GM21619 (cell line): ENCODE data around the gene HOXA4.

Experiments used
- ATAC-seq: cut with Tn5 transposase; IDR thresholded peaks from one replicate; pipeline ENCODE4 v1.9.1; 2021; ENCODE audit not compliant: unreplicated experiment

The HOXA4 gene

GRCh38 chr7:27147199-27148030 lies 16.9 kb upstream of the HOXA4 start, which contains the start of gene HOXA6:
TSS of gene HOXA6 (minus strand) at chr7:27147774. CDS start at chr7:27147749, 25 bp downstream.
- ATAC-seq: no peak

- no peak for ATAC-seq
These were observed 16.1 kb upstream of the HOXA4 start for GRCh38 chr7:27146491-27147198.

GRCh38 chr7:27145914-27146412 lies 15.4 kb upstream of the HOXA4 start:
- ATAC-seq: no peak

GRCh38 chr7:27145165-27145913 lies 14.8 kb upstream of the HOXA4 start:
- ATAC-seq: no peak

- no peak for ATAC-seq
These were observed 14.2 kb upstream of the HOXA4 start for GRCh38 chr7:27144781-27145164.

- no peak for ATAC-seq
These were observed 13.6 kb upstream of the HOXA4 start for GRCh38 chr7:27143950-27144780.

GRCh38 chr7:27143023-27143949 lies 12.7 kb upstream of the HOXA4 start, which contains the start of gene HOXA5:
TSS of gene HOXA5 (minus strand) at chr7:27143681. CDS start at chr7:27143607, 74 bp downstream.
- ATAC-seq: no peak

- no peak for ATAC-seq
These were observed 12.0 kb upstream of the HOXA4 start for GRCh38 chr7:27142580-27143022.

- no peak for ATAC-seq
These were observed 11.5 kb upstream of the HOXA4 start for GRCh38 chr7:27141923-27142579.

GRCh38 chr7:27141137-27141922 lies 10.8 kb upstream of the HOXA4 start:
- ATAC-seq: no peak

GRCh38 chr7:27140126-27140857 lies 9.7 kb upstream of the HOXA4 start:
- no peak for ATAC-seq

GRCh38 chr7:27139334-27140125 lies 9.0 kb upstream of the HOXA4 start:
- no peak for ATAC-seq

- ATAC-seq: no peak
These were observed 8.4 kb upstream of the HOXA4 start for GRCh38 chr7:27138985-27139333.

- ATAC-seq: no peak
These were observed 7.9 kb upstream of the HOXA4 start for GRCh38 chr7:27138472-27138871.

GRCh38 chr7:27137640-27138315 lies 7.2 kb upstream of the HOXA4 start:
- no peak for ATAC-seq

GRCh38 chr7:27134392-27134791 lies 3.8 kb upstream of the HOXA4 start:
- ATAC-seq: no peak
